GM23338 (cell line): Measurements from ENCODE around the gene KLHL13.

Experiments
- CREB1 ChIP-seq: fragments of 250-450 bp; sonication (Bioruptor Pico); IDR thresholded peaks from 2 replicates; pipeline ENCODE4 v1.5.0; 2020; ENCODE audit warnings: low read depth, mild to moderate bottlenecking, moderate library complexity
- CTCF ChIP-seq, 2 experiments: fragments of 200-600 bp in 1 of 2; sonication (generic) in 1 of 2; conservative IDR thresholded peaks; 2 replicates each; pipeline versions ENCODE4 v1.5.1 to v1.6.1; 2016 to 2017; ENCODE audit warnings: antibody characterized with exemption in 2 of 2, low read depth in 2 of 2, mild to moderate bottlenecking in 2 of 2, moderate library complexity in 1 of 2
- POLR2AphosphoS5 ChIP-seq: IDR thresholded peaks from 2 replicates; pipeline ENCODE4 v1.6.1; 2016; ENCODE audit warnings: antibody characterized with exemption, low read depth
- ZNF114 ChIP-seq: fragments of 250-450 bp; sonication (Bioruptor Pico); IDR thresholded peaks from 2 replicates; pipeline ENCODE4 v1.5.0; 2020; ENCODE audit warnings: mild to moderate bottlenecking, moderate library complexity

- no peak for TF ChIP-seq CTCF (conservative IDR thresholded peaks at IDR 0.05; ENCODE audit: low read depth in 2 of 2)
- TF ChIP-seq POLR2AphosphoS5: no peak
- no peak for TF ChIP-seq ZNF114
- TF ChIP-seq CREB1 (CRISPR knock-in tag): no peak
These were observed 133.8 kb downstream of the KLHL13 start for GRCh38 chrX:117982694-117983392.
